OCI-LY1 (cell line): ENCODE measurements around the gene NOL3.

ENCODE experiments used
- EZH2 ChIP-seq: fragments of 200-600 bp; sonication (generic), shearing (Covaris generic); IDR thresholded peaks from 2 replicates; pipeline ENCODE4 v1.8.0; 2017; ENCODE audit warnings: borderline replicate concordance, mixed run types, mild to moderate bottlenecking, antibody characterized with exemption, low read length, moderate library complexity, mixed read lengths
- TF ChIP-seq, protein P1 (sequence below): fragments of 200-600 bp; sonication (generic), shearing (Covaris generic); IDR thresholded peaks from 2 replicates; pipeline ENCODE4 v1.5.1; 2017; ENCODE audit warnings: mild to moderate bottlenecking, antibody characterized with exemption, low read length, moderate library complexity, mixed read lengths

DNA sequence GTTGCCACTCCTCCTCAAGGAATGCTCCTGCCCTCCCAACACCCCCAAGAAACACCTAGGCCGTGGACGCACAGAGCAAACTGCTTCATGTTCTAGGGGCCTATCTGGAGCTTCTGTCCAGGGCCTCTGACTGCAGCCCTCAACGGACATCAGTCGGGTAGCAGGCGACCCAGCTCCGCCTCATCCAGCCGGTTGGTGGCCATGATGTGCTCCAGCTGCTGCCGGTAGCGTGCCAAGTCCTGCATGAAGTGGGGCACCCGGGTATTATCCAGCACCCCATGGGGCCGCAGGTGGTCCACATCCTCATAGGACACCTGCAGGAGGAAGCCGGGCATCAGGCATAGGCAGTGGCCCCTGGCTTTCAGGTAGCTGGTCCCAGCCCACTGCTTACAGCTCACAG is 6.3 kb downstream of the NOL3 start:
- TF ChIP-seq, protein P1, sequence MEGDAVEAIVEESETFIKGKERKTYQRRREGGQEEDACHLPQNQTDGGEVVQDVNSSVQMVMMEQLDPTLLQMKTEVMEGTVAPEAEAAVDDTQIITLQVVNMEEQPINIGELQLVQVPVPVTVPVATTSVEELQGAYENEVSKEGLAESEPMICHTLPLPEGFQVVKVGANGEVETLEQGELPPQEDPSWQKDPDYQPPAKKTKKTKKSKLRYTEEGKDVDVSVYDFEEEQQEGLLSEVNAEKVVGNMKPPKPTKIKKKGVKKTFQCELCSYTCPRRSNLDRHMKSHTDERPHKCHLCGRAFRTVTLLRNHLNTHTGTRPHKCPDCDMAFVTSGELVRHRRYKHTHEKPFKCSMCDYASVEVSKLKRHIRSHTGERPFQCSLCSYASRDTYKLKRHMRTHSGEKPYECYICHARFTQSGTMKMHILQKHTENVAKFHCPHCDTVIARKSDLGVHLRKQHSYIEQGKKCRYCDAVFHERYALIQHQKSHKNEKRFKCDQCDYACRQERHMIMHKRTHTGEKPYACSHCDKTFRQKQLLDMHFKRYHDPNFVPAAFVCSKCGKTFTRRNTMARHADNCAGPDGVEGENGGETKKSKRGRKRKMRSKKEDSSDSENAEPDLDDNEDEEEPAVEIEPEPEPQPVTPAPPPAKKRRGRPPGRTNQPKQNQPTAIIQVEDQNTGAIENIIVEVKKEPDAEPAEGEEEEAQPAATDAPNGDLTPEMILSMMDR, result no peak
- TF ChIP-seq EZH2, result no peak
